HG03064 (cell line): ENCODE data around the gene PAK1IP1.
A peak's percentile ranks its signal among the peaks of the same experiment; 100 is the strongest.
"Not testable (repeated sequence)": the region's sequence is repeated elsewhere in the genome, so short reads cannot be mapped to it uniquely, and the experiment has no call there.

ENCODE experiments used
- ATAC-seq: cut with Tn5 transposase; IDR thresholded peaks from one replicate; pipeline ENCODE4 v1.9.1; 2021; ENCODE audit warnings: low read depth; ENCODE audit not compliant: unreplicated experiment

PAK1IP1 gene

DNA sequence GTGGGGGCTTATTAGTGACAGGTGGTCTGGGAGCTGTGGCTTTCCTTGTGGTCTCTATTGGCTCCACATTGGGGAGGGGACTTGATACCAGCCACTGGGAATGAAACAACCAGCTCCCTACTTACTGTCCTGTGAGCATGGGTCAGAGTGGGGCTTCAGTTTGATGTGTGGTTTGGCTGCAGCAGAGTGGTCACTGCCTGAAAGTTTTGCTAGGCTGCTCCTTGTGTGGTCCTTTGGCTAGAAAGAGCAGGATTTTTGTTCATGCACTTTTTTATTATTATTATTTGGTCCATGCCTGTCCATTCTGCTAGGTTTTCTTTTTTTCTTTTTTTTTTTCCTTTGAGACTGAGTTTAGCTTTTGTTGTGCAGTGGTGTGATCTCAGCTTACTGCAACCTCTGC lies 45.3 kb downstream of the PAK1IP1 start:
- no peak for ATAC-seq

DNA sequence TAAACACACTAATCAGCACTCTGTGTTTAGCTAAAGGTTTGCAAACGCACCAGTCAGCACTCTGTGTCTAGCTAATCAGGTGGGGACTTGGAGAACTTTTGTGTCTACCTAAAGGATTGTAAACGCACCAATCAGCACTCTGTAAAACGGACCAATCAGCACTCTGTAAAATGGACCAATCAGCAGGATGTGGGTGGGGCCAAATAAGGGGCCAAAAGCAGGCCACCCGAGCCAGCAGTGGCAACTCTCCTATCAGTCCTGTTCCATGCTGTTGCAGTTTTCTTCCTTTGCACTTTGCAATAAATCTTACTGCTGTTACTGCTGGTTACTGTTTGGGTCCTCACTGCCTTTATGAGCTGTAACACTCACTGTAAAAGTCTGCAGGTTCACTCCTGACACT lies 46.9 kb downstream of the PAK1IP1 start:
- ATAC-seq: not testable (repeated sequence)

DNA sequence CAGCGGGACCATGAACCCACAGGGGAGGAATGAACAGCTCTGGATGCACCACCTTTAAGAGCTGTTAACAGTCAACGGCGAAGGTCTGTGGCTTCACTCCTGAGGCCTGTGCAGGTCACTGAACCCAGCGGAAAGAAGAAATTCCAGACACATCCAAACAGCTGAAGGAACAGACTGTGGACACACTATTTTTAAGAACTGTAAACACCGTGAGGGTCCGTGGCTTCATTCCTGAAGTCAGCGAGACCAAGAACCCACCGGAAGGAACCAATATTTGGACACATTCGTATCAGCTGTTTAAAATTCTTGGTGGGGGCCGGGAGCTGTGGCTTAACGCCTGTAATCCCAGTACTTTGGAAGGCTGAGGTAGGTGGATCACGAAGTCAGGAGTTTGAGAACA lies 47.5 kb downstream of the PAK1IP1 start:
- no peak for ATAC-seq

DNA sequence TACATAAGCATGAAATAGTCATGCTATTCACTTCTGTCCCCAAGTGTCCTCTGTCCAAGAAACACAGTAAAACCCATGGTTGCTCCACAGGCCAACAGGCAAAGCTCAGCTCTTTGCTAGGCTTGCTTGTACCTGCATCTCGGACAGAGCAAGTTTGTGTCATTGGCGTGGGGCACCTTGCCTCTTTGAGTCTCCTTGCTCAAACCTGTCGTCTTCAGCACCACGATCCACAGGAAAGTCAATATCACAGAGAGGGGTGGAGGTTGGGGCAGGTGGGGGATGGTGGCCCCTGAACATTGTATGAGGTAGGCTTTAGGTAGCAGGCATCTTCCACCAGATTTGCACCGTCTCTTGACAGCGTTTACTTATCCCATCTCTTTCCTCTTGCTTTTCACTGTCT lies 48.7 kb downstream of the PAK1IP1 start:
- no peak for ATAC-seq

DNA sequence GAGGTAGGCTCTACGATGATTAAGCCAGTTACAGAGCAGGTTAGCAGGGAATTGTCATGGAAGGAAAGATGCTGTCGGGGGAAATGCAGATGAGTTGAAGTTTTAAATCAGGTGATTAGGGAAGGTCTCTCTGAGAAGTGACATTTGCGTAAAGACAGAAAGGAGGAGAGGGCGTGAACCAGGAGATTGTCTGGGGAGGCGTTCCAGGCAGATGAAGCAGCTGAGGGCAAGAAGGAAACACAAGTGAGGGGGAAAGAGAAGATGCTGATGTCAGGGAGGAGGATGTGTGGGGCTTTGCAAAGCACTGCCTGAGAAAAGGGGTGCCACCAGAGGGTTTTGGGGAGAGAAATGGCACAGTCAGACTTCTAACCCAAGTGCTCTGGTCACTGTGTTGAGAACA lies 50.3 kb downstream of the PAK1IP1 start:
- ATAC-seq: no peak

DNA sequence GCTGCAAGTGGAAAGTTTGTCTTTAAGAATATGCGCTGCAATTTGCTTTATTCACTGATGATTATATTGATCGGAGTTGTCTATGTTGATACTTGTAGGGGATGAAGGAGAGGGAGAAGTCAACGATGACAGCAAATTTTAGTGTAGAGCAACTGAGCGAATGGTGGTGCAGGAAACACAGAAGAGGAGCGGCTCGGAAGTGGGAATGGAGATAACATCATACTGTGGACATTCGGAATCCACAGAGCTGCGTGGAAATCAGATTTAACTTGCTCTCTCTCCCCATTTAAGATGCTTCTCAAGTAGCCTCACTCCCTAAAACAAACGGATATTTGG lies 52.1 kb downstream of the PAK1IP1 start:
- ATAC-seq: no peak

DNA sequence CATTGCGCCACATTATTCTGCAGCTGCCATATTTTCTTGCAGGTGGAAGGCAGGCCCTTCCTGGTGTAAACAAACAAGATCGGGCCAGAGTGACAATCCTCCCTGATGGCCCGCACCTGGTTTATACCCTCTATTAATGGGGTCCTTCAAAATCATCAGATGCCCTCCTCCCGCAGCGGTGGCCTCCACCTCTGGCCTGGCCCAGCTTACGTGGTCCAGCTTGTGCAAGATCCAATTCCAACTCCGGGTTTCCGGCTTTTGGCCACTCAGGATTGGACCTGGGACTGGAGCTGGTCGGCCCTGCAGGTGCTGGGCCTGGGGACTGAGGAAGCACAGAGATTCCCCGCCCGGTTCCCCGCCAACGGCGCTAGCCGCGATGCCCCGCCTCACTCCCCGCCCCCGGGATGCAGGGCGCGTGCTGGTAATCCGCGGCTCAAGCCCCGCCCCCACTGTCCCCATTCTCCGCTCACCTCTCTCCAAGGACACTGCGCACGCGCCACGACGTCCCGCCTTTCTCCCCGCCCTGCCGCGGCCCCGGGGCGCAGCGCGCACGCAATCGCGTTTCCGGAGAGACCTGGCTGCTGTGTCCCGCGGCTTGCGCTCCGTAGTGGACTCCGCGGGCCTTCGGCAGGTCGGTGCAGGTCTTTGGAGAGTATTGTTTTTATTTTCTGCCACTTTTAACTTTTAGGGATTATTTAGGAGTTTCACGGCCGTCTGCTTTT lies 52.6 kb downstream of the PAK1IP1 start, which contains the start of gene TMEM14B:
TSS of gene TMEM14B (plus strand) at position 555 of the 722 bp plus-strand sequence. CDS start 1,441 bp downstream, outside the sequence.
- peak; percentile 97 for ATAC-seq

DNA sequence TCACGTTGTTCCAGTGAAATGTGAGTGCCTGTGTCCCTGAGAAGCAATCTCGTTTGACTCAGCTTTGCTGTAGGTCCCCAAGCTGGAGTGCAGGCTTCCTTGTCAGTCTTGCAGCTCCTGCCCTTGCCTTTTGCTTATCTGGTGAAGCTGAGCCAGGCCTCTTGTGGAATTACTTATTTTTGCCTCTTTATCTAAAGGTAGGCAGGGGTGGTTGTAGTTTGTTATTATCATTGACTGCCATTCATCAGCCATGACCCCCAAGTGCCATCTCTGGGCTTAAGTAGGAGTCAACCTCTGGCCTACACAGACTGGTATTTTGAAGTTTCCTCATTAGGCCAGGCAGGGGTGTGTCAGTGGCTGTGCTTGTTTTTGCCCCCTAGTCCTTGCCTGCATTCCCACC lies 55.0 kb downstream of the PAK1IP1 start:
- ATAC-seq: no peak

DNA sequence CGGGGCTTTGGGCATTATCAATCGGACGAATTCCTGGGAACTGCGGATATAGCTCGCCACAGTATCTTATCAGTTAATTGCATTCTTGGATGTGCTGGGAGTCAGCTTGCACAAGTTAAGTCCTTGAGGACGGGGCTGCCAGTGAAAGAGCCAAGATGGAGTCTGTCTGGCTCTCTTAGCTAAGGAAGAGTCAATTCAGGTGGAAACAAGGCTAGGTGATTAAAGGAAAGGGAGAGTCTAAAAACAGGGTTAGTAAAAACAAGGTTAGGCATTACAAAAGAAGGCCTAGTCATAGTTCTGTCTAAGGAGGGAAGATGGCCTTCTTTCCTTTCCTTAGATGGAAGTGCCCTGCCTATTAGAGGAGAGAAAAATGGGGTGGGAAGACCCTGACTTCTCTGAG lies 55.8 kb downstream of the PAK1IP1 start:
- ATAC-seq: not testable (repeated sequence)

DNA sequence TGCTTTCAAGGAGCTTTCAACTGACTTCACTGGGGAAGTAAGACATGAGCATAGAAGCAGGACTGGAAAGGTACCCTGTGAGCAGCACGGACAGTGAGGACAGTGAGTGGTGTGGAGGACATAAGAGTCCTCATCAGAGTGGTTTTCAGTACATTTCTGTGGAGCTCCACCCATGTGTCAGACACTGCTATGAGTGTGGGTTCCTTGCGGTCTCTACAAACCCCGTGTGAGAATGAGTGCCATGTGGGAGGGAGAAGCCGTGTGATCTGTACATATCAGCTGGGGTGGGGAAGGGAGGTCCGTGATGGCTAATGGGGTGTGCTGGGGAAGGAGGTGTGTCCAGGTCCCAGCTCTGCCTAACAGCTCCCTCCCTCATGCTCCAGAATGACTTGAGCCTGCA lies 57.0 kb downstream of the PAK1IP1 start:
- not testable (repeated sequence) for ATAC-seq

DNA sequence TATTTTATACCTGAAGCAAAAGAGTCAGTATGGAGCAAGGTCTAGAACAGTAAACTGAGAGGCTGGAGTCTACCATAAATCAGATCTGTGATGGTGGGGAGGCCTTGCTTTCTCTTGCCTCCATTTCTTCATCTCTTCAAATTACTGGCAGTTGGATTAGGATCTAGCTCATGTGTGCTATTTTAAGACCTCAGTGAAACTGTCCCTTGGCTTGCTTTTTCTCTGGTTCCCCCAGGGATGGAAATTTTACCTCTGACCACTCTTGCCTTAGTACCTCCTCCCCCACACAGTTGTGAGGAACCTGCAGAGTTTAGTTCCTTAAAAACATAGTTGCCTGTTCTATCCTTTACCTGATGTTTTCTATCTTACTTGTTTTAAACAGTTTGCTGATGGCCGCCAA lies 61.3 kb downstream of the PAK1IP1 start:
- ATAC-seq: no peak
